ENCODE results near the gene MCOLN1.
A peak's percentile ranks its signal among the peaks of the same experiment; 100 is the strongest.

Gene MCOLN1

GRCh38 chr19:7504684-7505083 lies 17.7 kb upstream of the MCOLN1 start:
- DNase-seq = no peak

GRCh38 chr19:7505288-7505681 lies 17.1 kb upstream of the MCOLN1 start:
- DNase-seq = no peak

GRCh38 chr19:7505682-7506384 lies 16.6 kb upstream of the MCOLN1 start:
- DNase-seq = no peak

DNA sequence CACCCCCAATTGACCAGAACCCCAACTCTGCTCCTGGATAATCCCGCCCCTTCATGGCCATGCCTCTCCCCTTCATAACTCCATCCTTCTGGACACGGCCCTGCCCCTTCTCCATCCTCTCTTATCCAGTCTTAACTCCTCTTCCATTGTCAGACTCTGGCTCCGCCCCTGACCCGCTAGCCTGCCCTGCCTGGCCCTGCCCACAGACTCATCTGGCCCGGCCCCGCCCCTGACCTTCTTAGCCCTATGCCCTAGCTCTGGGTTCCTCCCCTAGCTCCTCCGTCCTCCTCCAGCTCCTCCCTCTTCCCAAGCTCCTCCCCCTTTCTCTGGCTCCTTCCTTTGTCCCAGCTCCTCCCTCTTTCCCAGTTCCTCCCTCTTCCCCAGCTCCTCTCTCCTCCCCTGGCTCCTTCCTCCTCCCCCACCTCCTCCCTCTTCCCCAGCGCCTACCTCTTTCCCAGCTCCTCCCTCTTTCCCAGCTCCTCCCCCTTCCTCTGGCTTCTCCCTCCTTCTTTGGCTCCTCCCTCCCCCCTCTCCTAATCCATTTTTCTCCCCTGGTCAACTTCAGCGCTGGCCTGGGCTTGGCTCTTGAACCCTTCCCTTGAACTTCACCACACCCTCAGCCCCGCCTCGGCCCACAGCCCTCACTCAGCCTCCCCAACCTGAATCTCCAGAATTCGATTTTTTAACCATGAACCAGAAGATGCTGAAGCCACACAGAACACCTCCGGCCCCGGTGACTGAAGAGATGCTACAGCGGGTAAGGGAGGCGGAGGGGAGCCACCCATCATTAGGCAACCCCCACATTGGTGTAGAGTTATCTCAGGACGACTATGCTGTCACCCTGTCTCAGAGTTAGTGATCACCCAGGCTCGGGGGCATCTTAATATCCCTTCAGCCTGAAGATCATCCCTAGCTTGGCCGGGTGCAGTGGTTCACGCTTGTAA lies 15.8 kb upstream of the MCOLN1 start:
- no peak for DNase-seq

DNA sequence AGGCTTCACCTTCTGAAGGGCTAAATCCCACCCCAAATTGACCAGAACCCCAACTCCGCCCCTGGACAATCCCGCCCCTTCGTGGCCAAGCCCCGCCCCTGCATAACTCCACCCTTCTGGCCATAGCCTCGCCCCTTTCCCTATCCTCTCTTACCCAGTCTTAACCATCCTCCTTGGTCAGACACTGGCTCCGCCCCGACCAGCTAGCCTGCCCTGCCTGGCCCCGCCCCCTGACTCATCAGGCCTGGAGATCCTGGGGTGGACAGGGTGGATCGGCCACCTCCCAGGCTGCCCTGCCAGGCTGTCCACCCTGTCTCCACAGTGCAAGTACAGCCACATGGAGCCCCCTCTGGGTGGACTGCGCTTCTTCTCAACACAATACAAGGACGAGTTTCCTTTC lies 14.5 kb upstream of the MCOLN1 start:
- no peak for DNase-seq

GRCh38 chr19:7509625-7510024 lies 12.8 kb upstream of the MCOLN1 start:
- no peak for DNase-seq

GRCh38 chr19:7512400-7512851 lies 10.0 kb upstream of the MCOLN1 start:
- DNase-seq = peak; percentile 95

- DNase-seq = no peak
Observed at GRCh38 chr19:7513809-7514642, 8.4 kb upstream of the MCOLN1 start.

DNA sequence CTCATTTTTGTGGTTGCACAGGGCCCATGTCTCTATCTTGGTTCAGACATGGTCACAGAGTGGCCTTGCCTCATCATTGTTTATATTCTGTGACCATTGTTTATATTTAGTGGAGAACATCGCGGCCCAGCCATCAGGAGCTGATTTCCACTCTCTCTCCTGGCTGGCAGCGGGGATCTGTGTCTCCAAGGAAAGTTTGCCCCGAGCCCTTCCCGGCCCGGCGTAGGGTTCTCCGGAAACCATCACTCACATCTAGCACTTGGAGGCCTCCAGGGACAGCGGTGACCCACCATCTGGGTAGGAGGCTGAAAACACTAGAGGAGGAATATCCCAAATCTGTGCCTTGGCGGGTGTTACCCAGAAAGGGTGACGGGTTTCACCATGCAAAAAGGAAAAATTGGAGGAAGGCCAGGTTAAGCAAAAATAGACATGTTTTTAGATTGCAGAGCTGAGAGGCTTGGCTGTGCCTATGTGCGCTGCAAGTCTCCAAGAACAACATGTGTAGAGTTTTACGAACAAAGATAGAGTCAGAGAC lies 7.2 kb upstream of the MCOLN1 start:
- DNase-seq = no peak

DNA sequence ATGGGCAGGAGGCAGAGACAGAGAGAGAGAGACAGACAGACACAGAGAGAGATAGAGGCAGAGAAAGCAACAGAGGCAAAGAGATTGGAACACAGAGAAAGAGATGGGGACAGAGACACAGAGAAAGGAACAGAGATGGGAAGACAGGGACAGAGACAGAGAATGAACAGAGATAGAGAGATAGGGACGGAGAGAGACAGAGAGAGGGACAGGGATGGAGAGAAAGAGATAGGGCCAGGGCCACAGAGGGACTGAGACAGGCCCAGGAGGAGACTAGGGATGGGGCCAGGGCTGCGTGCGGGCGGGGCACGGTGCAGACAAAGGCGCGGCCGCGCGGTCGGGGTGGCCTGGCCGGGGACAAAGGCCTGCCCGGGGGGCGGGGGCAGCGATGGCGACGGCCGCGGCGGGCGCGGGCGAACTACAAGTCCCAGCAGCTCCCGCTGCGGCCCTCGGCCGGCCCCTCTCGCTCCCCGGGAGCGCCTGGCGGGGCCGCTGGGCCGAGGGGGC lies 6.7 kb upstream of the MCOLN1 start, which contains the start of gene ZNF358:
Gene ZNF358 (plus strand): TSS at position 459 of the 507 bp plus-strand sequence. CDS start 3,140 bp downstream, outside the sequence.
- no peak for DNase-seq

GRCh38 chr19:7516333-7516732 lies 6.1 kb upstream of the MCOLN1 start:
- DNase-seq = no peak

- no peak for DNase-seq
Observed at GRCh38 chr19:7516878-7517277, 5.5 kb upstream of the MCOLN1 start.

DNA sequence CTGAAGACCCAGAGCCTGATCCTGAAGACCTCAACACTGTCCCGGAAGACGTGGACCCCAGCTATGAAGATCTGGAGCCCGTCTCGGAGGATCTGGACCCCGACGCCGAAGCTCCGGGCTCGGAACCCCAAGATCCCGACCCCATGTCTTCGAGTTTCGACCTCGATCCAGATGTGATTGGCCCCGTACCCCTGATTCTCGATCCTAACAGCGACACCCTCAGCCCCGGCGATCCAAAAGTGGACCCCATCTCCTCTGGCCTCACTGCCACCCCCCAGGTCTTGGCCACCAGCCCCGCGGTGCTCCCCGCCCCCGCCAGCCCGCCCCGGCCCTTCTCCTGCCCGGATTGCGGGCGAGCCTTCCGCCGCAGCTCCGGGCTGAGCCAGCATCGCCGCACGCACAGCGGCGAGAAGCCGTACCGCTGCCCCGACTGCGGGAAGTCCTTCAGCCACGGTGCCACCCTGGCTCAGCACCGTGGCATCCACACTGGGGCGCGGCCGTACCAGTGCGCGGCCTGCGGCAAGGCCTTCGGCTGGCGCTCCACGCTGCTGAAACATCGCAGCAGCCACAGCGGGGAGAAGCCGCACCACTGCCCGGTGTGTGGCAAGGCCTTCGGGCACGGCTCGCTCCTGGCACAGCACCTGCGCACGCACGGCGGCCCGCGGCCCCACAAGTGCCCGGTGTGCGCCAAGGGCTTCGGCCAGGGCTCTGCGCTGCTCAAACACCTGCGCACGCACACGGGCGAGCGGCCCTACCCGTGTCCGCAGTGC lies 2.9 kb upstream of the MCOLN1 start:
- DNase-seq = no peak

DNA sequence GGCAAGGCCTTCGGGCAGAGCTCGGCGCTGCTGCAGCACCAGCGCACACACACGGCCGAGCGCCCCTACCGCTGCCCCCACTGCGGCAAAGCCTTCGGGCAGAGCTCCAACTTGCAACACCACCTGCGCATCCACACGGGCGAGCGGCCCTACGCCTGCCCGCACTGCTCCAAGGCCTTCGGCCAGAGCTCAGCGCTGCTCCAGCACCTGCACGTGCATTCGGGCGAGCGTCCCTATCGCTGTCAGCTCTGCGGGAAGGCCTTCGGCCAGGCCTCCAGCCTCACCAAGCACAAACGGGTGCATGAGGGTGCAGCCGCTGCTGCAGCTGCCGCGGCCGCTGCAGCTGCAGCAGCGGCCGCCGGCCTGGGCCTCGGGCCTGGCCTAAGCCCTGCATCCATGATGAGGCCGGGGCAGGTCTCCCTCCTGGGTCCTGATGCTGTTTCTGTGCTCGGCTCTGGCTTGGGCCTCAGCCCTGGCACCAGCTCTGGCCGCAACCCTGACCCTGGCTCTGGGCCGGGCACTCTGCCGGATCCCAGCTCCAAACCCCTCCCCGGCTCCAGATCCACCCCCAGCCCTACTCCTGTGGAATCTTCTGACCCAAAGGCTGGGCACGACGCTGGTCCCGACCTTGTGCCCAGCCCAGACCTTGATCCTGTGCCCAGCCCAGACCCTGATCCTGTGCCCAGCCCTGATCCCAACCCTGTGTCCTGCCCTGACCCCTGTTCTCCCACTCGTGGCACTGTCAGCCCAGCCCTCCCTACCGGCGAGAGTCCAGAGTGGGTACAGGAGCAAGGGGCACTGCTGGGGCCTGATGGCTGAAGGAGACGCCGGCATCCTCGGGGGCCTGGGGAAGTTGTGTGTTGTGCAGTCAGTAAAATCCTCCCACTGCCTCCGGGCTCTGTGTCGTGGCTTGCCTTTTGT lies 2.0 kb upstream of the MCOLN1 start:
- no peak for DNase-seq

DNA sequence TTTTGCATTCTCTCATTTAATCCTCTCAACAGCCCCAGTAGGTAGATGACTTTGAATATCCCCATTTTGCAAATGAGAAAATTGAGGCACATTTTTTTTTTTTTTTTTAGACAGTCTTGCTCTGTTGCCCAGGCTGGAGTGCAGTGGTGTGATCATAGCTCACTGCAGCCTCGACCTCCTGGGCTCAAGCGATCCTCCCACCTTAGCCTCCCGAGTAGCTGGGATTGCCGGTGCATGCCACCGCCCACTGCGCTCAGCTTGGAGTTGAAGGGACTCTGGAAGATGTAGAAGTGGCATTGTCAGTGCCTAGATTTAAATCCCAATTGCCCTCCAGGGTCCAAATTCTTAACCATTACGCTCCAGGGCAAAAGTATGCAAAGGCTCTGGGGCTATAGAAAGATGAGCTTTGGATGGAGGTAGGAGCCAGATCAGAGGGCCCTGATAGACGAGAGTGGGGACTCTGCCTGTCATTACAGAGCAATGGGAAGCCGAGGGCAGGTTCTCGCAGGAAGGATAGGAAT lies 813 bp upstream of the MCOLN1 start:
- DNase-seq = no peak

DNA sequence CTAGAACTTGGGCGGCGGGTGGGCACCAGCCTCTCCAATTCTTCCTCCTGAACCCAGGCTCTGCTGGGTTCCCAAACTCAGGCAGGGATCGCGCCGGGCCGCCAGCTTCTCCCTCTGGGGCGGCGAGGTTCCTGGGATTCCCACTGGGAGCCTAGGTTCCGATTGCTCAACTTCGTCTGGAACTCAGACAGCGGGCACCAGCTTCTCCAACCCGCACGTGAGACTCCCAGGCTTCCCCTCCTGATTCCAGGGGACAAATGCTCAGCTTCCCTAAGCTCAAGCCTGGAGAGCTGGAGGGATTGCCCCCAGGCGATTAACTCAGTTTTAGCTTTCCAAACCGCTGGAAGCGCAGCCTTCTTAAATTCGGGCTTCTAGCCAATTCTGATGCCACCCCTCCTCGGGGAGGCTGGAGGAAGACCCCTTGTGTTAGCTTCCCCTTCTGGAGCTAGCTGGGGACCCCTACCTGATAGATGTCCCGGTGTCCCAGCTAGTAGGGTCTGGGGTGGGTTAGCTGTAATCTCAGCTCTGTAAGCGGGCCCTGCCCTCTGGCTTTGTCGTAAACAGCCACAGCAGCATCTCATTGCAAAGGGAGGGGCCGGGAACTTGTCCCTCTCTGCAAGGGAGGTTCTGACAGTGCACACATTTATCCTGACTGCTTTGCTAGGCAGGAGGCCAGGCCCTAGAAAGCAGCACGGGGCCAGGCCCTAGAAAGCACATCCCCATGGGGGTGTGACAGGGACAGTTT lies 671 bp downstream of the MCOLN1 start:
- DNase-seq = no peak

GRCh38 chr19:7524523-7524922 lies 2.1 kb downstream of the MCOLN1 start:
- no peak for DNase-seq

DNA sequence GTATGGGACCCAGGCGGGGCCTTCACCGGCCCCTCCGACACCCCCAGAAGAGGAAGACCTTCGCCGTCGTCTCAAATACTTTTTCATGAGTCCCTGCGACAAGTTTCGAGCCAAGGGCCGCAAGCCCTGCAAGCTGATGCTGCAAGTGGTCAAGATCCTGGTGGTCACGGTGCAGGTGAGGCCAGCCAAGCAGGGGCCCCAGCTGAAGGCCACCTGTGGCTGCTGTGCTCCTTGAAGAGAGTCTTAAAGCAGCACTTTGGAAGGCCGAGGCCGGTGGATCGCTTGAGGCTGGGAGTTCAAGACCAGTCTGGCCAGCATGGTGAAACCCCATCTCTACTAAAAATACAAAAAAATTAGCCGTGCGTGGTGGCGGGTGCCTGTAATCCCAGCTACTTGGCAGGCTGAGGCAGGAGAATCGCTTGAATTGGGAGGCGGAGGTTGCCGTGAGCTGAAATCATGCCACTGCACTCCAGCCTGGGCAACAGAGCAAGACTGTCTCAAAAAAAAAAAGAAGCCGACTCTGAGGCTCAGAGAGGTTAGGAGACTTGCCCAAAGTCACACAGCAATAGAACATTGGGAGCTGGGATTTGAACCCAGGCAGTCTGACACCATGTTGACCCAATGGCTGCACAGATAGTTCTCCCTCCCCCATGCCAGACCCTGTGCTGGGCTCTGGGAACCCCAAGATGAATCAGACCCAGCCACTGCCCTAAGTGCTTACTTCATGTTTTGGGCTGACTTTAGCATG lies 2.7 kb downstream of the MCOLN1 start:
- no peak for DNase-seq

Measured in NCI-H524 treated with DMSO at 0.1 percent for 48 hours (cell line).